H1 (cell line): ENCODE data around the gene RRH. TPM values are rescaled to one million over a fixed set of nuclear protein-coding genes. Genes with fewer than 3 reads are reported as not detected.

Experiments
- CTCF ChIA-PET: fragments of 300-600 bp; sonication (Branson Sonifier 250); formaldehyde crosslinking; loops from one replicate; lab custom pipeline; 2021; ENCODE audit not compliant: partially characterized antibody; lab: Charles Lee
- POLR2A ChIA-PET: fragments of 300-600 bp; sonication (Branson Sonifier 250); formaldehyde crosslinking; loops from one replicate; lab custom pipeline; 2021; ENCODE audit warnings: inconsistent platforms; ENCODE audit not compliant: partially characterized antibody; lab: Charles Lee
- DNase-seq, 2 experiments: peaks; one replicate each; pipeline versions ENCODE4 v3.0.0 to v3.0.0-alpha.2; 2010 to 2022; ENCODE audit warnings: low spot score in 2 of 2, low read depth in 1 of 2, mixed read lengths in 1 of 2
- FAIRE-seq: peaks from 2 replicates; lab custom pipeline; 2011; peaks lifted over from hg19 to GRCh38; lab: Jason Lieb, UNC
- H2AFZ ChIP-seq: 2 replicates; pipeline ENCODE4 v1.8.1; 2012; ENCODE audit warnings: low read length, inconsistent platforms
- H2AK5ac ChIP-seq: 2 replicates; pipeline ENCODE4 v1.6.1; 2013; ENCODE audit warnings: low read depth, low read length
- H2BK120ac ChIP-seq: replicated peaks from 2 replicates; pipeline ENCODE3; 2013; ENCODE audit warnings: low read depth, low read length, inconsistent platforms
- H2BK12ac ChIP-seq: 2 replicates; pipeline ENCODE4 v1.6.1; 2013; ENCODE audit warnings: low read depth, low read length
- H2BK15ac ChIP-seq: 2 replicates; pipeline ENCODE4 v1.6.1; 2013; ENCODE audit warnings: low read length
- H2BK20ac ChIP-seq: 2 replicates; pipeline ENCODE4 v1.6.1; 2013; ENCODE audit warnings: low read length
- H2BK5ac ChIP-seq: 2 replicates; pipeline ENCODE4 v1.6.1; 2013; ENCODE audit warnings: low read depth, low read length
- H3K14ac ChIP-seq: 2 replicates; pipeline ENCODE4 v1.6.1; 2013; ENCODE audit warnings: inconsistent platforms; ENCODE audit not compliant: insufficient read length
- H3K18ac ChIP-seq: 2 replicates; pipeline ENCODE4 v1.6.1; 2013; ENCODE audit warnings: low read length; ENCODE audit errors: extremely low read depth
- H3K23ac ChIP-seq: 2 replicates; pipeline ENCODE4 v1.6.1; 2013; ENCODE audit warnings: inconsistent platforms; ENCODE audit not compliant: insufficient read length
- H3K23me2 ChIP-seq: 2 replicates; pipeline ENCODE4 v1.6.1; 2013; ENCODE audit warnings: low read depth, low read length
- H3K27ac ChIP-seq: 2 replicates; pipeline ENCODE4 v1.6.1; 2011; ENCODE audit warnings: low read depth, low read length, inconsistent platforms
- H3K27me3 ChIP-seq, 4 experiments: replicated peaks in 1 of 4; 1 replicate in 1 of 4; 2 replicates in 3 of 4; pipeline versions ENCODE4 v1.6.1 to v1.8.1; 2011 to 2013; ENCODE audit warnings: low read length in 3 of 4, mild to moderate bottlenecking in 3 of 4, inconsistent platforms in 2 of 4, mixed read lengths in 2 of 4, moderate library complexity in 1 of 4; ENCODE audit not compliant: control insufficient read depth in 3 of 4, insufficient read depth in 3 of 4; ENCODE audit errors: extremely low read depth in 1 of 4
- H3K36me3 ChIP-seq, 4 experiments: 2 replicates each; pipeline versions ENCODE4 v1.6.1 to v1.8.1; 2011 to 2013; ENCODE audit warnings: mild to moderate bottlenecking in 4 of 4, low read length in 3 of 4, moderate library complexity in 2 of 4, control low read depth in 1 of 4, inconsistent platforms in 1 of 4; ENCODE audit not compliant: insufficient read depth in 4 of 4, control insufficient read depth in 2 of 4
- H3K4ac ChIP-seq: replicated peaks from 2 replicates; pipeline ENCODE3; 2013; ENCODE audit warnings: low read length, low read depth, mixed read lengths, inconsistent platforms; ENCODE audit not compliant: insufficient read length
- H3K4me1 ChIP-seq, 4 experiments: replicated peaks in 1 of 4; 1 replicate in 1 of 4; 2 replicates in 3 of 4; pipeline versions ENCODE4 v1.6.1 to v1.8.1; 2011 to 2013; ENCODE audit warnings: low read length in 3 of 4, inconsistent platforms in 2 of 4, mixed read lengths in 1 of 4; ENCODE audit not compliant: insufficient read depth in 4 of 4, control insufficient read depth in 3 of 4
- H3K4me2 ChIP-seq, 2 experiments: 2 replicates each; pipeline versions ENCODE4 v1.6.1 to v1.8.1; 2011 to 2013; ENCODE audit warnings: low read depth in 2 of 2, low read length in 2 of 2, control low read depth in 1 of 2, inconsistent platforms in 1 of 2, mild to moderate bottlenecking in 1 of 2; ENCODE audit not compliant: insufficient read depth in 1 of 2
- H3K4me3 ChIP-seq, 4 experiments: fragments of 200-600, 300-600 bp in 1 of 4; sonication (generic), shearing (Covaris generic), sonication (Bioruptor Twin) in 1 of 4; 2 replicates each; pipeline versions ENCODE4 v1.5.1 to v1.8.1; 2011 to 2016; ENCODE audit warnings: low read length in 4 of 4, low read depth in 3 of 4, control low read depth in 2 of 4, inconsistent platforms in 2 of 4, mild to moderate bottlenecking in 2 of 4, mixed read lengths in 1 of 4, moderate library complexity in 1 of 4; ENCODE audit not compliant: insufficient read depth in 2 of 4; ENCODE audit errors: extremely low read depth in 1 of 4
- H3K56ac ChIP-seq: replicated peaks from 2 replicates; pipeline ENCODE3; 2013; ENCODE audit warnings: low read depth, mild to moderate bottlenecking, mixed read lengths, low read length, inconsistent platforms; ENCODE audit not compliant: insufficient read length
- H3K79me1 ChIP-seq: 2 replicates; pipeline ENCODE4 v1.6.1; 2013; ENCODE audit warnings: low read depth, low read length, control low read depth
- H3K79me2 ChIP-seq, 2 experiments: 2 replicates each; pipeline versions ENCODE4 v1.6.1 to v1.8.1; 2012 to 2013; ENCODE audit warnings: low read length in 2 of 2, mild to moderate bottlenecking in 2 of 2, inconsistent platforms in 1 of 2; ENCODE audit not compliant: insufficient read depth in 2 of 2, control insufficient read depth in 1 of 2
- H3K9ac ChIP-seq, 4 experiments: replicated peaks in 1 of 4; 1 replicate in 1 of 4; 2 replicates in 3 of 4; pipeline versions ENCODE4 v1.6.1 to v1.8.1; 2011 to 2013; ENCODE audit warnings: low read depth in 3 of 4, low read length in 3 of 4, control low read depth in 2 of 4, mild to moderate bottlenecking in 2 of 4, moderate library complexity in 2 of 4, inconsistent platforms in 1 of 4; ENCODE audit errors: extremely low read depth in 1 of 4
- H3K9me3 ChIP-seq, 2 experiments: 2 replicates each; pipeline versions ENCODE4 v1.6.1 to v1.8.1; 2012 to 2013; ENCODE audit warnings: mild to moderate bottlenecking in 2 of 2, moderate library complexity in 2 of 2, control low read depth in 1 of 2, inconsistent platforms in 1 of 2, low read depth in 1 of 2, low read length in 1 of 2, mixed read lengths in 1 of 2; ENCODE audit not compliant: insufficient read depth in 2 of 2
- H4K20me1 ChIP-seq, 2 experiments: replicated peaks in 1 of 2; 2 replicates each; pipeline versions ENCODE3 to v1.8.1; 2011 to 2013; ENCODE audit warnings: inconsistent platforms in 2 of 2, low read length in 2 of 2, mild to moderate bottlenecking in 1 of 2; ENCODE audit not compliant: insufficient read depth in 2 of 2, control insufficient read depth in 1 of 2
- H4K5ac ChIP-seq: 2 replicates; pipeline ENCODE4 v1.6.1; 2013; ENCODE audit warnings: low read length, low read depth, mixed read lengths, inconsistent platforms; ENCODE audit not compliant: insufficient read length
- H4K8ac ChIP-seq: 2 replicates; pipeline ENCODE4 v1.8.0; 2013; ENCODE audit warnings: mild to moderate bottlenecking, moderate library complexity, low read length, inconsistent platforms; ENCODE audit not compliant: insufficient read depth; ENCODE audit errors: extremely low read depth
- H4K91ac ChIP-seq: replicated peaks from 2 replicates; pipeline ENCODE3; 2013; ENCODE audit warnings: low read length, mixed read lengths, inconsistent platforms; ENCODE audit not compliant: insufficient read length
- EGR1 ChIP-seq: IDR thresholded peaks from 2 replicates; pipeline ENCODE4 v1.6.1; 2011; ENCODE audit warnings: low read depth, low read length, borderline replicate concordance
- TBP ChIP-seq: IDR thresholded peaks from 2 replicates; pipeline ENCODE4 v1.6.1; 2011; ENCODE audit warnings: low read depth, low read length, improper control_type of control experiment
- ZNF274 ChIP-seq: IDR thresholded peaks from 2 replicates; pipeline ENCODE4 v1.7.0; 2012; ENCODE audit warnings: low read length, borderline replicate concordance; ENCODE audit errors: extremely low read depth
- WGBS, 2 experiments: shearing (Covaris generic) in 1 of 2; methylation state at CpG; one replicate each; pipeline versions ENCODE4 v1.1.6 to v1.1.7; 2013 to 2015; ENCODE audit warnings: low lambda C conversion rate in 2 of 2, mixed read lengths in 2 of 2, inconsistent platforms in 1 of 2, low coverage in 1 of 2, missing lambda C conversion rate in 1 of 2; ENCODE audit not compliant: insufficient replicate concordance in 2 of 2, insufficient coverage in 1 of 2, insufficient read length in 1 of 2; ENCODE audit errors: extremely low coverage in 1 of 2, missing lambda C conversion rate in 1 of 2; 5-methylcytosine and 5-hydroxymethylcytosine counted together
- polyA plus RNA-seq, 7 experiments: library from polyadenylated mRNA; depleted of rRNA in 3 of 7; stranded (reverse) in 5 of 7; unstranded in 2 of 7; fragments of >200 nt in 5 of 7; fragments of 200-250 nt in 2 of 7; gene quantifications; 1 replicate in 5 of 7; 2 replicates in 1 of 7; 4 replicates in 1 of 7; pipeline versions ENCODE4 v1.2.1 to v1.2.3, GENCODE V29; 2011 to 2013; ENCODE audit warnings: missing spikeins in 2 of 7, mixed read lengths in 2 of 7
- total RNA-seq: library from RNA; stranded (reverse); fragmentation: NEBNext Ultra II Directional; extraction: Animal tissue kit (Norgen Biotek cat#: 25700); gene quantifications from 2 replicates; pipeline ENCODE4 v1.2.1, GENCODE V29; 2021
- TF ChIP-seq, protein P1 (sequence below): IDR thresholded peaks from 2 replicates; pipeline ENCODE4 v1.6.1; 2012; ENCODE audit warnings: low read length, inconsistent platforms
- TF ChIP-seq, protein P2 (sequence below): IDR thresholded peaks from 2 replicates; pipeline ENCODE4 v1.6.1; 2011; ENCODE audit warnings: low read length, improper control_type of control experiment

The RRH gene
- total and polyA plus RNA-seq, 2 of the 8 experiments (the other 6 are each of a cell fraction or from before 2014, with no cell fraction given): 0.38 TPM; not detected in 1

DNA sequence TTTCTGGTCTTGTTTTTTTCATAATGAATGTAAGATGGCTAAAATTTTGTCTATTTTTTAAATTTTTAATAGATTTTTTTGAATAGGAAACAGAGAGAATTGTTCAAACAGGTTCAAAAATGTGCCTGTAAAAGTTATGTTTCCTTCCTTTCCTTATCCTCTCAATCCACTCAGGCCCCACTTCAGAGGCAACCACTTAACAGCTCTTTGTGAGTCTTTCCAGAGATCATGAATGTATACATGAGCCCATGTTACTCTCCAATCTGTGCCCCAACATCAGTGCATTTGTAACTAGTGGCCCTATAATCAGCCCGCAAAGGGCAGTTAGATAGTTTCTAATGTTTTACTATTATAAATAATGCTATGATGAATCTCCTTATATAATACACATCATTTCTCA, 40.0 kb upstream of the RRH start:
- H3K36me3 ChIP-seq: no peaks in the 10 kb centered on the region
- DNase-seq (no peak), FAIRE-seq (no peak)
- no peaks in the 10 kb centered on the region for H3K79me1 ChIP-seq
- H4K91ac ChIP-seq: no peak overlapping the region
- H4K8ac ChIP-seq: no peak overlapping the region
- no peak overlapping the region for H3K23ac ChIP-seq
- no peak overlapping the region for H2BK12ac ChIP-seq
- ChIA-PET POLR2A (no interaction called here), CTCF (no interaction called here)
- no peak overlapping the region for H3K14ac ChIP-seq
- TF ChIP-seq, protein P1, sequence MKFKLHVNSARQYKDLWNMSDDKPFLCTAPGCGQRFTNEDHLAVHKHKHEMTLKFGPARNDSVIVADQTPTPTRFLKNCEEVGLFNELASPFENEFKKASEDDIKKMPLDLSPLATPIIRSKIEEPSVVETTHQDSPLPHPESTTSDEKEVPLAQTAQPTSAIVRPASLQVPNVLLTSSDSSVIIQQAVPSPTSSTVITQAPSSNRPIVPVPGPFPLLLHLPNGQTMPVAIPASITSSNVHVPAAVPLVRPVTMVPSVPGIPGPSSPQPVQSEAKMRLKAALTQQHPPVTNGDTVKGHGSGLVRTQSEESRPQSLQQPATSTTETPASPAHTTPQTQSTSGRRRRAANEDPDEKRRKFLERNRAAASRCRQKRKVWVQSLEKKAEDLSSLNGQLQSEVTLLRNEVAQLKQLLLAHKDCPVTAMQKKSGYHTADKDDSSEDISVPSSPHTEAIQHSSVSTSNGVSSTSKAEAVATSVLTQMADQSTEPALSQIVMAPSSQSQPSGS: no peak
- TF ChIP-seq TBP: no peak
- TF ChIP-seq, protein P2, sequence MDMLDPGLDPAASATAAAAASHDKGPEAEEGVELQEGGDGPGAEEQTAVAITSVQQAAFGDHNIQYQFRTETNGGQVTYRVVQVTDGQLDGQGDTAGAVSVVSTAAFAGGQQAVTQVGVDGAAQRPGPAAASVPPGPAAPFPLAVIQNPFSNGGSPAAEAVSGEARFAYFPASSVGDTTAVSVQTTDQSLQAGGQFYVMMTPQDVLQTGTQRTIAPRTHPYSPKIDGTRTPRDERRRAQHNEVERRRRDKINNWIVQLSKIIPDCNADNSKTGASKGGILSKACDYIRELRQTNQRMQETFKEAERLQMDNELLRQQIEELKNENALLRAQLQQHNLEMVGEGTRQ: no peak
- no peak for TF ChIP-seq EGR1
- no peak for TF ChIP-seq ZNF274
- H2AFZ ChIP-seq: no peak overlapping the region
- no peaks in the 10 kb centered on the region for H3K23me2 ChIP-seq
- H3K79me2 ChIP-seq: no peaks in the 10 kb centered on the region
- no peak overlapping the region for H4K5ac ChIP-seq
- H3K9me3 ChIP-seq: no peaks in the 10 kb centered on the region
- no peak overlapping the region for H3K18ac ChIP-seq
- H2AK5ac ChIP-seq: no peak overlapping the region
- H2BK20ac ChIP-seq: no peak overlapping the region
- H3K27me3 ChIP-seq: no peaks in the 10 kb centered on the region
- H2BK15ac ChIP-seq: no peak overlapping the region
- H3K4me1 ChIP-seq: no peaks in the 10 kb centered on the region
- WGBS, 2 experiments: 100% methylated on average over 1 of the region's 1 CpG; no CpG with 5 or more reads in 1 of the 2 experiments
- H3K4me2 ChIP-seq: no peak overlapping the region
- H3K9ac ChIP-seq: no peak overlapping the region
- H2BK120ac ChIP-seq: no peak overlapping the region
- H3K27ac ChIP-seq: no peak overlapping the region
- no peak overlapping the region for H2BK5ac ChIP-seq
- no peak overlapping the region for H3K4me3 ChIP-seq
- H3K56ac ChIP-seq: no peak overlapping the region
- no peak overlapping the region for H3K4ac ChIP-seq
- H4K20me1 ChIP-seq: no peaks in the 10 kb centered on the region
